WTC11 (cell line): ENCODE data around the gene DCLRE1C.

ENCODE experiments used
- SOX15 ChIP-seq: fragments of 250-450 bp; sonication (Bioruptor Pico); IDR thresholded peaks from 2 replicates; pipeline ENCODE4 v1.9.0; 2021; ENCODE audit warnings: mild to moderate bottlenecking
- TF ChIP-seq, protein P1 (sequence below): fragments of 250-450 bp; sonication (Bioruptor Pico); IDR thresholded peaks from 2 replicates; pipeline ENCODE4 v1.9.0; 2021; ENCODE audit warnings: mild to moderate bottlenecking

DNA sequence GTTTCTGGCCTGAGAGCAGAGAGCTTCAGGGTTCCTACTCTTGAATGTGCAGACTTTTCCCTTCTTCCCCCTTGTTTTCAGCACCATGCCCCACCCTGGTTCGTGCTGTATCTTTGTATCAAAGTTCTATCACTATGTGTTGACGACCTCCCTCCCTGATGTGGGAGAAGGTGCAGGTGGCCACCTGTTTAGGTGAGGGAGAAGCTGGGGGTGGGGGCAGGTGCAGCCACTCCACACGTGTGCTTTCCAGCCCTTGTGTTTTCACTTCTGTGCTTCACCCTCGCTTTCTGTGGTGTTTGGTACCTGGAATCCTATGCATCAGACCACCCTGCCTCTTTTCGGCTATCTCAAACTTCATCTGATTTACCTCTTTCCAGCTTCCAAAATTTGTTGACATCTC is 94.9 kb downstream of the DCLRE1C start:
- TF ChIP-seq SOX15 (CRISPR knock-in tag), result no peak
- TF ChIP-seq, protein P1, sequence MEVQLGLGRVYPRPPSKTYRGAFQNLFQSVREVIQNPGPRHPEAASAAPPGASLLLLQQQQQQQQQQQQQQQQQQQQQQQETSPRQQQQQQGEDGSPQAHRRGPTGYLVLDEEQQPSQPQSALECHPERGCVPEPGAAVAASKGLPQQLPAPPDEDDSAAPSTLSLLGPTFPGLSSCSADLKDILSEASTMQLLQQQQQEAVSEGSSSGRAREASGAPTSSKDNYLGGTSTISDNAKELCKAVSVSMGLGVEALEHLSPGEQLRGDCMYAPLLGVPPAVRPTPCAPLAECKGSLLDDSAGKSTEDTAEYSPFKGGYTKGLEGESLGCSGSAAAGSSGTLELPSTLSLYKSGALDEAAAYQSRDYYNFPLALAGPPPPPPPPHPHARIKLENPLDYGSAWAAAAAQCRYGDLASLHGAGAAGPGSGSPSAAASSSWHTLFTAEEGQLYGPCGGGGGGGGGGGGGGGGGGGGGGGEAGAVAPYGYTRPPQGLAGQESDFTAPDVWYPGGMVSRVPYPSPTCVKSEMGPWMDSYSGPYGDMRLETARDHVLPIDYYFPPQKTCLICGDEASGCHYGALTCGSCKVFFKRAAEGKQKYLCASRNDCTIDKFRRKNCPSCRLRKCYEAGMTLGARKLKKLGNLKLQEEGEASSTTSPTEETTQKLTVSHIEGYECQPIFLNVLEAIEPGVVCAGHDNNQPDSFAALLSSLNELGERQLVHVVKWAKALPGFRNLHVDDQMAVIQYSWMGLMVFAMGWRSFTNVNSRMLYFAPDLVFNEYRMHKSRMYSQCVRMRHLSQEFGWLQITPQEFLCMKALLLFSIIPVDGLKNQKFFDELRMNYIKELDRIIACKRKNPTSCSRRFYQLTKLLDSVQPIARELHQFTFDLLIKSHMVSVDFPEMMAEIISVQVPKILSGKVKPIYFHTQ, result no peak
